ENCODE results near the gene PPP1R12A.

- TF ChIP-seq CTCF (IDR thresholded peaks at IDR 0.05 in 8 of 11, conservative IDR thresholded peaks at IDR 0.05 in 3 of 11) (no peak), POLR2AphosphoS5 (IDR thresholded peaks at IDR 0.05) (no peak)
Measured at GRCh38 chr12:79769860-79770485, 164.9 kb downstream of the PPP1R12A start.
